ENCODE results near the gene UNC13C.

Gene UNC13C

DNA sequence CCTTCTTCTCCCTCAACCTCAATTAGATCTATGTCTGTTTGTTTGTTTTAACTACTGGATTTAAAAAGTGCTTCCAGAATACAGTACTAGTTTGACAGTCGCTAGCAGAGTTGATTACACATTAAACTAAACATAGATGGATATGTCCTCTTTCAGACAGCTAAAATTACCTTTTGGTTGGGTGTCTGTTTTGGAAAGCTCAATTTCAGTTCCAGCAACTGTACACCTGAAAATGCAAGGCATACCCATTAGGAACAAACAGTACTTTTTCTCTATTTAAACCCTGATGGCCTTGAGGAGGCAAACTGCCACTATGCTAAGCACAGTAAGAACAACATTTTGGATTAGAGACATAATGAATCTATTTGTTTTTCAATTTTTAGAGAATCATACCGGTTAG lies 234.4 kb downstream of the UNC13C start:
- H4K91ac ChIP-seq (ENCODE audit: low read depth, low read length) = no peak overlapping the region

DNA sequence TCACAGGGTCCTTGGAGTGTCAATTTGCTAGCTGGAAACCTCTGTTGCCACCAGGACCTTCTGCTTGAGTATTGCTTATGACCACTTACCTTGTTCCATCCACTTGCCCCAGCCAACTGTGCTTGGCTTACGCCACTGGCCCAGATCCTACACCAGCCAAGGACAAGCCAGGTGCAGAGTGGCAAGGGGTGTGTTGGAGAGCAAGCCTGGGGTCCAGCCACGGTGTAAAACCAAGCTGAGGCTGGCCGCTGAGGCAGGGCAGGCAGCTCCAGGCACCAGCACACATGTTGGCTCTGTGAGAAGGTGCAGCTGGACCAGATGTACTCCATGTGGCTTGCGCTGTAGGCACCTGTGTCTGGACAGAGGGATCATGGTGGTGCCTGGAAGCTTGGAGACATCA lies 248.2 kb downstream of the UNC13C start:
- no peak overlapping the region for H3K9ac ChIP-seq (ENCODE audit: low read length)
- no peak overlapping the region for H3K23ac ChIP-seq (ENCODE audit: low read length)
- H3K79me2 ChIP-seq (ENCODE audit: control insufficient read depth, insufficient read depth, low read length, poor library complexity) = no peaks in the 10 kb centered on the region
- H4K8ac ChIP-seq (ENCODE audit: low read depth, low read length) = no peak overlapping the region
- H3K9me3 ChIP-seq (ENCODE audit: insufficient read depth, low read depth, low read length) = peaks cover 3% of the 10 kb centered on the region
- H3K18ac ChIP-seq (ENCODE audit: low read length) = no peak overlapping the region
- H3K27ac ChIP-seq (ENCODE audit: low read depth, low read length) = no peak overlapping the region
- no peak overlapping the region for H2AFZ ChIP-seq (ENCODE audit: insufficient read depth, low read length, poor library complexity)
- no peak overlapping the region for H2BK12ac ChIP-seq (ENCODE audit: low read length)
- H4K91ac ChIP-seq (ENCODE audit: low read depth, low read length) = no peak overlapping the region
- no CpG with 5 or more reads among the region's 4 CpGs for WGBS (ENCODE audit: extremely low coverage, insufficient coverage, insufficient read length)
- no peaks in the 10 kb centered on the region for H3K27me3 ChIP-seq (ENCODE audit: insufficient read depth, low read length)
- no peaks in the 10 kb centered on the region for H3K36me3 ChIP-seq (ENCODE audit: control insufficient read depth in 1 of 2, insufficient read depth in 2 of 2, low read length in 2 of 2)
- no peak overlapping the region for H3K4ac ChIP-seq (ENCODE audit: low read depth, low read length)
- no peaks in the 10 kb centered on the region for H3K79me1 ChIP-seq (ENCODE audit: low read length)
- H3K14ac ChIP-seq (ENCODE audit: low read length) = no peak overlapping the region
- no peak overlapping the region for H4K12ac ChIP-seq (ENCODE audit: low read depth, low read length)
- no peak overlapping the region for H2AK5ac ChIP-seq (ENCODE audit: low read length)
- no peak overlapping the region for H3K4me2 ChIP-seq (ENCODE audit: low read length)
- H2BK5ac ChIP-seq (ENCODE audit: low read depth, low read length, poor library complexity) = no peak overlapping the region
- H2BK120ac ChIP-seq (ENCODE audit: insufficient read depth, low read length, poor library complexity) = no peak overlapping the region
- H3K4me1 ChIP-seq (ENCODE audit: control insufficient read depth in 1 of 2, insufficient read depth in 2 of 2, low read length in 2 of 2) = no peaks in the 10 kb centered on the region
- H3K4me3 ChIP-seq (ENCODE audit: low read depth, low read length) = no peak overlapping the region
- DNase-seq = no peak

More for the DNA sequence above, 234.4 kb downstream of the UNC13C start:
- no peaks in the 10 kb centered on the region for H3K36me3 ChIP-seq (ENCODE audit: control insufficient read depth in 1 of 2, insufficient read depth in 2 of 2, low read length in 2 of 2)
- H3K9ac ChIP-seq (ENCODE audit: low read length) = no peak overlapping the region
- H3K4me2 ChIP-seq (ENCODE audit: low read length) = no peak overlapping the region
- no peak overlapping the region for H2BK5ac ChIP-seq (ENCODE audit: low read depth, low read length, poor library complexity)
- no peak overlapping the region for H2AK5ac ChIP-seq (ENCODE audit: low read length)
- H3K27ac ChIP-seq (ENCODE audit: low read depth, low read length) = no peak overlapping the region
- no peaks in the 10 kb centered on the region for H3K27me3 ChIP-seq (ENCODE audit: insufficient read depth, low read length)
- H4K12ac ChIP-seq (ENCODE audit: low read depth, low read length) = no peak overlapping the region
- no peaks in the 10 kb centered on the region for H3K9me3 ChIP-seq (ENCODE audit: insufficient read depth, low read depth, low read length)
- no peaks in the 10 kb centered on the region for H3K79me1 ChIP-seq (ENCODE audit: low read length)
- no peak overlapping the region for H3K4ac ChIP-seq (ENCODE audit: low read depth, low read length)
- no peaks in the 10 kb centered on the region for H3K79me2 ChIP-seq (ENCODE audit: control insufficient read depth, insufficient read depth, low read length, poor library complexity)
- no peaks in the 10 kb centered on the region for H3K4me1 ChIP-seq (ENCODE audit: control insufficient read depth in 1 of 2, insufficient read depth in 2 of 2, low read length in 2 of 2)
- no peak overlapping the region for H4K8ac ChIP-seq (ENCODE audit: low read depth, low read length)
- H3K18ac ChIP-seq (ENCODE audit: low read length) = no peak overlapping the region
- H3K23ac ChIP-seq (ENCODE audit: low read length) = no peak overlapping the region
- no CpG with 5 or more reads among the region's 2 CpGs for WGBS (ENCODE audit: extremely low coverage, insufficient coverage, insufficient read length)
- no peak overlapping the region for H2BK12ac ChIP-seq (ENCODE audit: low read length)
- H3K4me3 ChIP-seq (ENCODE audit: low read depth, low read length) = no peak overlapping the region
- H3K14ac ChIP-seq (ENCODE audit: low read length) = no peak overlapping the region
- no peak overlapping the region for H2BK120ac ChIP-seq (ENCODE audit: insufficient read depth, low read length, poor library complexity)
- no peak overlapping the region for H2AFZ ChIP-seq (ENCODE audit: insufficient read depth, low read length, poor library complexity)
- no peak for DNase-seq

DNA sequence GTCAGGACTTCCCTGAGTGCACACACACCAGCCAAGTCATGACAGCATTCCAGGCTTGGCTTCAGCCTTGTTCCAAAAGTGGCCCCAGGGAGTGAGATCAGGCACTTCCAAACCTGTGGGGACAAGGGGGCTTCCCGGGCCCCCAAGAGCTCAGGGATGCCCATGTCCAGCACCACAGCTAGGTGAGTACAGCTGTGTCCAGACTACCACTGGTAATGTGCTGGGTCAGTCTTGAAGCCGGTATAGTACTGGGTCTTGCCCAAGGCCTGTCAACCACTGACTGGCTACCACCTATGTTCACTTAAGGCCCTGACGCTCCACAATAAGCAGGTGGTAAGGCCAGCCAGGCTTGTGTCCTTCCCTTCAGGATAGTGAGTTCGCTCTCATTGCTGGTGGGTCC lies 249.3 kb downstream of the UNC13C start:
- Histone ChIP-seq H3K27ac (ENCODE audit: low read depth, low read length) (no peak overlapping the region), H3K4me2 (ENCODE audit: low read length) (no peak overlapping the region), H2BK120ac (ENCODE audit: insufficient read depth, low read length, poor library complexity) (no peak overlapping the region), H3K36me3 (ENCODE audit: control insufficient read depth in 1 of 2, insufficient read depth in 2 of 2, low read length in 2 of 2) (no peaks in the 10 kb centered on the region), H3K79me1 (ENCODE audit: low read length) (no peaks in the 10 kb centered on the region), H4K12ac (ENCODE audit: low read depth, low read length) (no peak overlapping the region), H3K23ac (ENCODE audit: low read length) (no peak overlapping the region), H4K8ac (ENCODE audit: low read depth, low read length) (no peak overlapping the region), H3K27me3 (ENCODE audit: insufficient read depth, low read length) (no peaks in the 10 kb centered on the region), H3K18ac (ENCODE audit: low read length) (no peak overlapping the region), H3K9ac (ENCODE audit: low read length) (no peak overlapping the region), H3K4ac (ENCODE audit: low read depth, low read length) (no peak overlapping the region), H3K4me3 (ENCODE audit: low read depth, low read length) (no peak overlapping the region), H2BK5ac (ENCODE audit: low read depth, low read length, poor library complexity) (no peak overlapping the region), H2AK5ac (ENCODE audit: low read length) (no peak overlapping the region), H3K9me3 (ENCODE audit: insufficient read depth, low read depth, low read length) (peaks cover 3% of the 10 kb centered on the region), H3K14ac (ENCODE audit: low read length) (no peak overlapping the region), H2BK12ac (ENCODE audit: low read length) (no peak overlapping the region), H3K79me2 (ENCODE audit: control insufficient read depth, insufficient read depth, low read length, poor library complexity) (no peaks in the 10 kb centered on the region), H3K4me1 (ENCODE audit: control insufficient read depth in 1 of 2, insufficient read depth in 2 of 2, low read length in 2 of 2) (no peaks in the 10 kb centered on the region), H2AFZ (ENCODE audit: insufficient read depth, low read length, poor library complexity) (no peak overlapping the region), H4K91ac (ENCODE audit: low read depth, low read length) (no peak overlapping the region)
- no CpG with 5 or more reads among the region's 4 CpGs for WGBS (ENCODE audit: extremely low coverage, insufficient coverage, insufficient read length)
- no peak for DNase-seq

DNA sequence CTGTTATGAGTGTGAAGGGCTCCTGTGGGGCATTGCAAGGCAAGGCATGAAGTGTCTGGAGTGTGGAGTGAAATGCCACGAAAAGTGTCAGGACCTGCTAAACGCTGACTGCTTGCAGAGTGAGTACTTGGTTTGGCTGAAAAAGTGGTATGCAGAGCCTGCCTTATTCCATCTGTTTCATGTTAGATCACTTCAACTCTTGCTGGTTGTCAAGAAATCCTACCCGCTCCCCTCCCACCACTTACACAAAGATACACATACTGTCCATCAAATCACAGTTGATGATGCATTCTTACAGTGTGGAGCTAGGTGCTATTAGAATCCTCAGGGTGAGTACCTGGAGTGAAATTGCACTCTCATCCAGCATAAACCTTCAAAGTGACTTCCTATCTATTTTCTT lies 272.1 kb downstream of the UNC13C start:
- H2AFZ ChIP-seq (ENCODE audit: insufficient read depth, low read length, poor library complexity) = no peak overlapping the region
- no peak overlapping the region for H3K14ac ChIP-seq (ENCODE audit: low read length)
- H2AK5ac ChIP-seq (ENCODE audit: low read length) = no peak overlapping the region
- H4K91ac ChIP-seq (ENCODE audit: low read depth, low read length) = no peak overlapping the region
- no peak for DNase-seq
- no peak overlapping the region for H4K12ac ChIP-seq (ENCODE audit: low read depth, low read length)
- H3K79me1 ChIP-seq (ENCODE audit: low read length) = no peaks in the 10 kb centered on the region
- H3K4ac ChIP-seq (ENCODE audit: low read depth, low read length) = no peak overlapping the region
- H3K23ac ChIP-seq (ENCODE audit: low read length) = no peak overlapping the region
- H3K27me3 ChIP-seq (ENCODE audit: insufficient read depth, low read length) = no peaks in the 10 kb centered on the region
- no peaks in the 10 kb centered on the region for H3K36me3 ChIP-seq (ENCODE audit: control insufficient read depth in 1 of 2, insufficient read depth in 2 of 2, low read length in 2 of 2)
- no peak overlapping the region for H3K9ac ChIP-seq (ENCODE audit: low read length)
- H3K27ac ChIP-seq (ENCODE audit: low read depth, low read length) = no peak overlapping the region
- no peaks in the 10 kb centered on the region for H3K9me3 ChIP-seq (ENCODE audit: insufficient read depth, low read depth, low read length)
- H3K4me2 ChIP-seq (ENCODE audit: low read length) = no peak overlapping the region
- no CpG with 5 or more reads among the region's 3 CpGs for WGBS (ENCODE audit: extremely low coverage, insufficient coverage, insufficient read length)
- no peak overlapping the region for H3K18ac ChIP-seq (ENCODE audit: low read length)
- H3K79me2 ChIP-seq (ENCODE audit: control insufficient read depth, insufficient read depth, low read length, poor library complexity) = no peaks in the 10 kb centered on the region
- no peak overlapping the region for H4K8ac ChIP-seq (ENCODE audit: low read depth, low read length)
- H2BK5ac ChIP-seq (ENCODE audit: low read depth, low read length, poor library complexity) = no peak overlapping the region
- no peak overlapping the region for H2BK120ac ChIP-seq (ENCODE audit: insufficient read depth, low read length, poor library complexity)
- no peak overlapping the region for H2BK12ac ChIP-seq (ENCODE audit: low read length)
- H3K4me3 ChIP-seq (ENCODE audit: low read depth, low read length) = no peak overlapping the region
- no peaks in the 10 kb centered on the region for H3K4me1 ChIP-seq (ENCODE audit: control insufficient read depth in 1 of 2, insufficient read depth in 2 of 2, low read length in 2 of 2)

Measured in trophoblast cell (in vitro differentiated cells and primary cell).